GM21529 (cell line): ENCODE data around the gene NET1.

Experiments
- ATAC-seq: cut with Tn5 transposase; IDR thresholded peaks from one replicate; pipeline ENCODE4 v1.9.1; 2021; ENCODE audit not compliant: unreplicated experiment

The NET1 gene

GRCh38 chr10:5480162-5480941 is 68.0 kb downstream of the NET1 start:
- no peak for ATAC-seq

GRCh38 chr10:5481121-5481520 is 68.8 kb downstream of the NET1 start:
- no peak for ATAC-seq

GRCh38 chr10:5482016-5482415 is 69.7 kb downstream of the NET1 start:
- no peak for ATAC-seq

- no peak for ATAC-seq
Measured at GRCh38 chr10:5484205-5484604, 71.8 kb downstream of the NET1 start.

GRCh38 chr10:5485290-5485689 is 72.9 kb downstream of the NET1 start:
- no peak for ATAC-seq

- ATAC-seq = no peak
Measured at GRCh38 chr10:5485948-5486852, 73.8 kb downstream of the NET1 start.

GRCh38 chr10:5486853-5487235 is 74.5 kb downstream of the NET1 start:
- ATAC-seq = no peak

- no peak for ATAC-seq
Measured at GRCh38 chr10:5488272-5489161, 76.2 kb downstream of the NET1 start.

- ATAC-seq = no peak
Measured at GRCh38 chr10:5490032-5490431, 77.7 kb downstream of the NET1 start.

- no peak for ATAC-seq
Measured at GRCh38 chr10:5490698-5491464, 78.5 kb downstream of the NET1 start.

- no peak for ATAC-seq
Measured at GRCh38 chr10:5491477-5491876, 79.1 kb downstream of the NET1 start.

GRCh38 chr10:5492322-5492855 is 80.0 kb downstream of the NET1 start:
- ATAC-seq = no peak

- no peak for ATAC-seq
Measured at GRCh38 chr10:5492929-5493576, 80.7 kb downstream of the NET1 start.

GRCh38 chr10:5493691-5494090 is 81.3 kb downstream of the NET1 start:
- ATAC-seq = no peak

- no peak for ATAC-seq
Measured at GRCh38 chr10:5494611-5495010, 82.3 kb downstream of the NET1 start.

- no peak for ATAC-seq
Measured at GRCh38 chr10:5496261-5497250, 84.2 kb downstream of the NET1 start.

- no peak for ATAC-seq
Measured at GRCh38 chr10:5497289-5497688, 84.9 kb downstream of the NET1 start.

GRCh38 chr10:5497948-5498730 is 85.8 kb downstream of the NET1 start:
- ATAC-seq = no peak
